Amygdala (tissue), 56 donors: Measurements from ENCODE around the gene SLC25A33.
A peak's percentile ranks its signal among the peaks of the same experiment; 100 is the strongest.
"Not testable (repeated sequence)": the region's sequence is repeated elsewhere in the genome, so short reads cannot be mapped to it uniquely, and the experiment has no call there.

ENCODE experiments used
- DNase-seq, 56 donors: peaks; one replicate each; lab custom pipeline; 2025; lab: John Stamatoyannopoulos, UW

The SLC25A33 gene

GRCh38 chr1:9538669-9539164 lies 548 bp upstream of the SLC25A33 start:
- DNase-seq: peak in 3 of 56 donors; percentile 39 to 57 (median 43)

GRCh38 chr1:9539829-9540550 lies 725 bp downstream of the SLC25A33 start:
- peak in 32 of 56 donors; percentile 11 to 65 (median 46) for DNase-seq

- peak in 8 of 56 donors; percentile 7 to 36 (median 20) for DNase-seq
Observed at GRCh38 chr1:9542430-9542829, 3.2 kb downstream of the SLC25A33 start.

- DNase-seq: no peak
Observed at GRCh38 chr1:9544926-9545325, 5.7 kb downstream of the SLC25A33 start.

- no peak for DNase-seq
Observed at GRCh38 chr1:9549955-9550546, 10.8 kb downstream of the SLC25A33 start.

- DNase-seq: no peak
Observed at GRCh38 chr1:9551984-9552383, 12.7 kb downstream of the SLC25A33 start.

- DNase-seq: no peak
Observed at GRCh38 chr1:9553736-9554144, 14.5 kb downstream of the SLC25A33 start.

GRCh38 chr1:9555942-9556341 lies 16.7 kb downstream of the SLC25A33 start:
- DNase-seq: no peak

GRCh38 chr1:9557624-9558023 lies 18.4 kb downstream of the SLC25A33 start:
- DNase-seq: no peak

- peak in 5 of 56 donors; percentile 5 to 21 (median 8) for DNase-seq
Observed at GRCh38 chr1:9558271-9558945, 19.1 kb downstream of the SLC25A33 start.

- no peak for DNase-seq
Observed at GRCh38 chr1:9558946-9559545, 19.8 kb downstream of the SLC25A33 start.

- no peak for DNase-seq
Observed at GRCh38 chr1:9559673-9560072, 20.4 kb downstream of the SLC25A33 start.

- DNase-seq: not testable (repeated sequence)
Observed at GRCh38 chr1:9560090-9560489, 20.8 kb downstream of the SLC25A33 start.

GRCh38 chr1:9561429-9561828 lies 22.2 kb downstream of the SLC25A33 start:
- DNase-seq: peak in 15 of 56 donors; percentile 3 to 61 (median 24)

- no peak for DNase-seq
Observed at GRCh38 chr1:9569267-9569666, 30.0 kb downstream of the SLC25A33 start.

- not testable (repeated sequence) for DNase-seq
Observed at GRCh38 chr1:9570886-9571529, 31.7 kb downstream of the SLC25A33 start.

- no peak for DNase-seq
Observed at GRCh38 chr1:9573723-9574122, 34.5 kb downstream of the SLC25A33 start.

- DNase-seq: no peak
Observed at GRCh38 chr1:9575486-9575885, 36.2 kb downstream of the SLC25A33 start.

GRCh38 chr1:9576903-9577302 lies 37.6 kb downstream of the SLC25A33 start:
- DNase-seq: no peak

- DNase-seq: no peak
Observed at GRCh38 chr1:9577423-9577822, 38.2 kb downstream of the SLC25A33 start.
